ENCODE data around the gene TSPAN11. TPM values are rescaled to one million over a fixed set of nuclear protein-coding genes. Genes with fewer than 3 reads are reported as not detected.

The TSPAN11 gene, protein sequence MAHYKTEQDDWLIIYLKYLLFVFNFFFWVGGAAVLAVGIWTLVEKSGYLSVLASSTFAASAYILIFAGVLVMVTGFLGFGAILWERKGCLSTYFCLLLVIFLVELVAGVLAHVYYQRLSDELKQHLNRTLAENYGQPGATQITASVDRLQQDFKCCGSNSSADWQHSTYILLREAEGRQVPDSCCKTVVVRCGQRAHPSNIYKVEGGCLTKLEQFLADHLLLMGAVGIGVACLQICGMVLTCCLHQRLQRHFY
- total RNA-seq (2022; extraction: Qiagen RNA extraction; ENCODE audit: low read depth) = 0.09 to 0.20 TPM (median 0.16 TPM) in 5 replicates

DNA sequence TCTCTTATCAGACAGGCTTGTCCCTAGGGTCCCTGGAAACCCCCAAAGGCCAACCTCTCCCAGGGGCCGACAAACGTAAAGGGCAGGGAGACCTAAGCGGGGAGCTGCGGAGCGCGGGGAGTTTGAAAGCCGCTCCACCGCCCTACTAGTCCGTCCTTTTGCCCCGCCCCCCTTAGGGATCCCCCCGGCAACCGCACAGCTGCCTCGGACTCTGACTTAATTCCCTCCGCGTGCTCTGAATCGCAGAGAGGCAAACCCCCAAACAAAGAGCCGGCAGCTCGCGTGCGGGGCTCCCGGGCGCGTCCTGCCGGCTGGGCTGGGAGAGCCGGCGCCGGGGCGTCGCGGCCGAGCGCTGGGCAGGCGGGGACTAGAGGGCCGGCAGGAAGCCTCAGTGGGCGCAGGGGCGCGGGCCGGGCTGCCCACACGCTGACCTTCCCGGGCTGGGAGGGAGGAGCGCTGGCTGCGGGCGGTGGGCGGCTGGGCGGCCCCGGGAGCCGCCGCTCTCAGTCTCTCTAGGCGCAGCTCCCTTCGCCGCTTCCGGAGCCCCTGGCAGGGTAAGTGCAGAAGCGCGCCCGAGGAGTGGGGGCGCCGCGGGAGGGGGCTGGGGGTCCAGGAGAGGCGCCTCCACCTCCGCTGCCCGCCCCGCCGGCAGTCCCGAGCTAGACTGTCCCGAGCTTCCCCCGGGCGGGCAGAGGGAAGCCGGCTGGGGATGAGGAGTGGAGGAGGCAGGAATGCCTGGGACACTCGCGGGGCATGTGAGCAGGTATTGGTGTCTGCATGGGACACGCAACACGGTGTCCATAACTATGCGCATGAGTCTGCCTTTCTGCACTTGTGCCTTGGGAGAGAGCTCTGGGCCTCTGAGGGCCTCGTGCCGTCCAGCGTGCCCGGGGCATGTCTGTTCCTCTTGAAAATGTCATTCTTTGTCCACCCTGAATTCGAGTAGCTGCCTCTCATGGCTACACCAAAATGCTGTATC, at the start of gene TSPAN11:
Gene TSPAN11 (plus strand): TSS at position 506 of the 979 bp plus-strand sequence. CDS start 27,244 bp downstream, outside the sequence.

Other genes with a start within 250 kb of the TSPAN11 start
- 13.0 to 21.8 TPM (median 20.3 TPM) in 5 replicates for gene IPO8, start 230.9 kb upstream of the TSPAN11 start, total RNA-seq (2022; extraction: Qiagen RNA extraction; ENCODE audit: low read depth)
- gene CAPRIN2, start 171.8 kb upstream of the TSPAN11 start, total RNA-seq (2022; extraction: Qiagen RNA extraction; ENCODE audit: low read depth) = 23.5 to 39.2 TPM (median 33.3 TPM) in 5 replicates
- gene DDX11, start 147.1 kb downstream of the TSPAN11 start, total RNA-seq (2022; extraction: Qiagen RNA extraction; ENCODE audit: low read depth) = 41.8 to 49.5 TPM (median 46.3 TPM) in 5 replicates

All from A549 treated with GW870086 at 1 μM for 4 hours (cell line).